SU-DHL-6 (cell line): ENCODE data around the gene ZSCAN31.

Source experiments
- CTCF ChIP-seq: fragments of 200-600 bp; sonication (generic); IDR thresholded peaks from one replicate; pipeline ENCODE4 v1.5.1; 2017; ENCODE audit warnings: antibody characterized with exemption, mild to moderate bottlenecking, low read length, moderate library complexity; ENCODE audit not compliant: insufficient read depth, poor library complexity, severe bottlenecking
- EZH2phosphoT487 ChIP-seq: fragments of 200-600 bp; sonication (generic), shearing (Covaris generic); conservative IDR thresholded peaks from 2 replicates; pipeline ENCODE4 v1.6.1; 2018; ENCODE audit warnings: mild to moderate bottlenecking, antibody characterized with exemption, low read length, moderate library complexity, mixed read lengths

GRCh38 chr6:28295326-28295725 lies 40.6 kb downstream of the ZSCAN31 start:
- no peak for TF ChIP-seq EZH2phosphoT487
- no peak for TF ChIP-seq CTCF
